NCI-H2196 treated with DMSO at 0.1 percent for 48 hours (cell line): ENCODE measurements around the gene ADRA2A.

Experiments
- DNase-seq: peaks from one replicate; lab custom pipeline; 2025; ENCODE audit not compliant: unreplicated experiment; lab: John Stamatoyannopoulos, UW

ADRA2A gene

GRCh38 chr10:111083222-111084095, 6.6 kb downstream of the ADRA2A start:
- DNase-seq: no peak

GRCh38 chr10:111084366-111085255, 7.8 kb downstream of the ADRA2A start:
- no peak for DNase-seq

GRCh38 chr10:111085690-111086353, 9.0 kb downstream of the ADRA2A start:
- DNase-seq: no peak

- no peak for DNase-seq
Measured at GRCh38 chr10:111086574-111086973, 9.7 kb downstream of the ADRA2A start.

GRCh38 chr10:111087331-111087756, 10.5 kb downstream of the ADRA2A start:
- no peak for DNase-seq

GRCh38 chr10:111087968-111088505, 11.2 kb downstream of the ADRA2A start:
- DNase-seq: no peak

- DNase-seq: no peak
Measured at GRCh38 chr10:111089293-111089692, 12.5 kb downstream of the ADRA2A start.

GRCh38 chr10:111091833-111092232, 15.0 kb downstream of the ADRA2A start:
- DNase-seq: no peak

- no peak for DNase-seq
Measured at GRCh38 chr10:111093741-111094380, 17.0 kb downstream of the ADRA2A start.

- DNase-seq: no peak
Measured at GRCh38 chr10:111098679-111099437, 22.0 kb downstream of the ADRA2A start.

GRCh38 chr10:111100198-111100597, 23.4 kb downstream of the ADRA2A start:
- DNase-seq: no peak

- no peak for DNase-seq
Measured at GRCh38 chr10:111101796-111102195, 25.0 kb downstream of the ADRA2A start.

GRCh38 chr10:111102359-111102837, 25.6 kb downstream of the ADRA2A start:
- DNase-seq: no peak

GRCh38 chr10:111103196-111103840, 26.5 kb downstream of the ADRA2A start:
- DNase-seq: no peak

- DNase-seq: no peak
Measured at GRCh38 chr10:111104811-111105210, 28.0 kb downstream of the ADRA2A start.

- no peak for DNase-seq
Measured at GRCh38 chr10:111106081-111106480, 29.3 kb downstream of the ADRA2A start.

- no peak for DNase-seq
Measured at GRCh38 chr10:111107023-111107422, 30.2 kb downstream of the ADRA2A start.

GRCh38 chr10:111107846-111108245, 31.0 kb downstream of the ADRA2A start:
- no peak for DNase-seq

- DNase-seq: no peak
Measured at GRCh38 chr10:111108441-111108840, 31.6 kb downstream of the ADRA2A start.
